Osteocyte (in vitro differentiated cells): ENCODE measurements around the gene TASL. TPM values are rescaled to one million over a fixed set of nuclear protein-coding genes. Genes with fewer than 3 reads are reported as not detected.

Experiments used
- DNase-seq: peaks from one replicate; pipeline ENCODE4 v3.0.0; 2021; ENCODE audit warnings: mixed read lengths; ENCODE audit not compliant: unreplicated experiment; ENCODE audit errors: extremely low spot score
- H3K27ac Mint-ChIP-seq: one replicate; pipeline ENCODE4 v1.8.0; 2021; ENCODE audit warnings: mild to moderate bottlenecking, mixed read lengths; ENCODE audit not compliant: unreplicated experiment
- H3K27me3 Mint-ChIP-seq: one replicate; pipeline ENCODE4 v1.8.0; 2021; ENCODE audit warnings: mixed read lengths; ENCODE audit not compliant: unreplicated experiment
- H3K36me3 Mint-ChIP-seq: one replicate; pipeline ENCODE4 v1.8.0; 2021; ENCODE audit warnings: mixed read lengths; ENCODE audit not compliant: unreplicated experiment
- H3K4me1 Mint-ChIP-seq: one replicate; pipeline ENCODE4 v1.8.0; 2021; ENCODE audit warnings: mixed read lengths; ENCODE audit not compliant: unreplicated experiment
- H3K4me3 Mint-ChIP-seq: one replicate; pipeline ENCODE4 v1.8.0; 2021; ENCODE audit warnings: mild to moderate bottlenecking, moderate library complexity, mixed read lengths; ENCODE audit not compliant: unreplicated experiment
- H3K9me3 Mint-ChIP-seq: one replicate; pipeline ENCODE4 v1.8.0; 2021; ENCODE audit warnings: mixed read lengths; ENCODE audit not compliant: unreplicated experiment
- total RNA-seq: library from RNA; stranded (reverse); gene quantifications from 2 replicates; pipeline ENCODE4 v1.2.1, GENCODE V29; 2021
- TF ChIP-seq, protein P1 (sequence below): fragments of 200-600 bp; sonication (generic); IDR thresholded peaks from 2 replicates; pipeline ENCODE4 v1.5.0; 2021; ENCODE audit warnings: antibody characterized with exemption, mild to moderate bottlenecking, moderate library complexity

Gene TASL
- total RNA-seq, 1 donor from 2014 or later: not detected

DNA sequence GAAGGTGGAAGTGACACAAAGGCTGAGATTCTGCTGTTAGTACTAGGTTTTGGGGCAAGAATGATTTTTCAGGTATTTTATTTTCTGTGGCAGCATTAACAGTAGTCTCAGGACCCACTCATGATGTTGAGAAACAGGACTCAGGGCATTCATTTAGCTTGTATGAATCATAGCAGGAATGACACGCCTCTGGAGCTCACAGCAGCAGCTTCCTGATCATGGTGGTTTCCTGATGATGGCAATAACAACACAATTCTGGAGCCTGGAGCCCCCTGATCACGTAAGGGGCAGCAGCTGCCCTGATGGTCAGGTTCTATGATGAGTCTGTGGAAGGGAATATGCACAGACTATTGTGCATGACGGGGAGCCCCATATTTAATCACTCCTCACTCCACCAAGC lies 47.0 kb downstream of the TASL start:
- Mint-ChIP-seq H3K27me3 (no peaks in the 10 kb centered on the region), H3K4me1 (no peaks in the 10 kb centered on the region), H3K4me3 (no peak overlapping the region), H3K27ac (no peak overlapping the region), H3K9me3 (peaks cover 8% of the 10 kb centered on the region), H3K36me3 (no peaks in the 10 kb centered on the region)
- DNase-seq: no peak
- TF ChIP-seq, protein P1, sequence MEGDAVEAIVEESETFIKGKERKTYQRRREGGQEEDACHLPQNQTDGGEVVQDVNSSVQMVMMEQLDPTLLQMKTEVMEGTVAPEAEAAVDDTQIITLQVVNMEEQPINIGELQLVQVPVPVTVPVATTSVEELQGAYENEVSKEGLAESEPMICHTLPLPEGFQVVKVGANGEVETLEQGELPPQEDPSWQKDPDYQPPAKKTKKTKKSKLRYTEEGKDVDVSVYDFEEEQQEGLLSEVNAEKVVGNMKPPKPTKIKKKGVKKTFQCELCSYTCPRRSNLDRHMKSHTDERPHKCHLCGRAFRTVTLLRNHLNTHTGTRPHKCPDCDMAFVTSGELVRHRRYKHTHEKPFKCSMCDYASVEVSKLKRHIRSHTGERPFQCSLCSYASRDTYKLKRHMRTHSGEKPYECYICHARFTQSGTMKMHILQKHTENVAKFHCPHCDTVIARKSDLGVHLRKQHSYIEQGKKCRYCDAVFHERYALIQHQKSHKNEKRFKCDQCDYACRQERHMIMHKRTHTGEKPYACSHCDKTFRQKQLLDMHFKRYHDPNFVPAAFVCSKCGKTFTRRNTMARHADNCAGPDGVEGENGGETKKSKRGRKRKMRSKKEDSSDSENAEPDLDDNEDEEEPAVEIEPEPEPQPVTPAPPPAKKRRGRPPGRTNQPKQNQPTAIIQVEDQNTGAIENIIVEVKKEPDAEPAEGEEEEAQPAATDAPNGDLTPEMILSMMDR: no peak

DNA sequence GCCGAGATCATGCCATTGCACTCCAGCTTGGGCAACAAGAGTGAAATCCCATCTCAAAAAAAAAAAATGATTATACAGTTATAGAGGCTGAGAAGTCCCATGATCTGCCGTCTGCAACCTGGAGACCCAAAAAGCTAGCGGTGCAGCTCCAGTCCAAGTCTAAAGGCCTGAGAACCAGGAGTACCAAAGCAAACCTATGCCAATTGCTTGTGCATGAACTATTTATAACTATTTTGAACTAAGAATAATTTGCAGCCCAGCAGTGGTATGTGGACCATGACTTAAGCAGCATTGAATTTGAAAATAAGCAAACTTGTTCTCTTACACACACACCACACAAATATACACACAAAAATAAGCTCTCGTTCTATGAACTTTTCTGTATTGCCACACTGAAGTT lies 51.8 kb downstream of the TASL start:
- H3K9me3 Mint-ChIP-seq: peaks cover 8% of the 10 kb centered on the region
- H3K4me3 Mint-ChIP-seq: no peak overlapping the region
- no peak overlapping the region for H3K27ac Mint-ChIP-seq
- TF ChIP-seq, protein P1: no peak
- DNase-seq: no peak
- H3K36me3 Mint-ChIP-seq: no peaks in the 10 kb centered on the region
- H3K4me1 Mint-ChIP-seq: peaks cover 15% of the 10 kb centered on the region
- H3K27me3 Mint-ChIP-seq: no peaks in the 10 kb centered on the region

DNA sequence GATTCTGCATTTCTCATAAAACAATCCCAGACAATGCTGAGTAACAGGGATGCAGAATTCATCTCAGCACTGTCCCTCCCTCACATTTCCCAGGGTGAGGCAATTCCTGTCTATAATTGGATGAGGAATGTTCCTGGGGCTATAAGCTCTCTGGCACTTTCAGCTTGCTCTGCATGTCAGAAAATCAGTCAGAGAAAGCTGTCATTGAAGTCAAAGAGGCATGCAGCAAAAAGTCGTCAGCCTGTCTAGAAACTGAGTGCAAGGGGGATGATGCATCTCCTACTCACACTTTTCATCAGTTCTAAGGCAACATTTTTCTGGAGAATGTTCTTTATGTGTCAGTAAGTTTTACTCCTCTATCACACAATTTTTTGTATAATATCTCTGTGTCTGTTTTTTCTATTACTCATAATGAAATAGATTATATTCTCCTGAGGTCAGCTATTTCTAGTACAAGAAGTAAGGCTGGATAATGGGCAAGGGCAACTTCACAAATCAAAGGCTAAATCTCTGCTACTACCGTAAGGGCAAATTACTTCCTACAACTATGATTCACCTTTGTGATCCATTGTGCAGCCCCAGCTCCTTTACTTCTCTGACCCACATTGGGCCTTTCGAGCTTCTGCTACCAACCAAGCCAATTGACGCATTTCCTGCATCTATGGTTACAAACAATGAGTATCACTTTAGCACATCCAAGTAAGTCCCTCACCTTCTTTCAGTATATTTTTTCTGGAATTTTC lies 56.0 kb downstream of the TASL start:
- Mint-ChIP-seq H3K4me1 (peaks cover 30% of the 10 kb centered on the region), H3K27me3 (no peaks in the 10 kb centered on the region), H3K36me3 (no peaks in the 10 kb centered on the region), H3K9me3 (no peaks in the 10 kb centered on the region), H3K27ac (peak overlapping the region; percentile 49), H3K4me3 (no peak overlapping the region)
- TF ChIP-seq, protein P1: no peak
- DNase-seq: no peak

DNA sequence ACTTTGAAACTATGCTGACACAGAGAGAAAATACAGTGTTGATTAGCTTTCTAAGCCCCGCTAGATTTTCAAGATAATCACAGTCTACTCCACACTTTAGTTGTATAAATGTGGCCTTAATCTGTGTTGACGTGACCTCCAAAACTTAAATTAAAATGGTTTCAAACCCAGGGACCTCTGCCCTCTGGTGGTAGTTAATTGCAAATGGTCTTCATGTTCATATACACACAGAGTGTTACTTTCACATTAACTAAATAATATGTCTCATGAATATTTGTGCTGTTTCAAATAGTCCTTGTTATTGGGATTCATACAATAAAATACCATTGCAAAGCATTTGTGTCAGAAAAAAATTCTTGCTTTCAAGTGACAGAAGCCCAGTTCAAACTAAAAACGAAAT lies 64.3 kb downstream of the TASL start:
- no peaks in the 10 kb centered on the region for H3K27me3 Mint-ChIP-seq
- H3K4me3 Mint-ChIP-seq: no peak overlapping the region
- TF ChIP-seq, protein P1: peak; percentile 54
- peaks cover 15% of the 10 kb centered on the region for H3K4me1 Mint-ChIP-seq
- H3K36me3 Mint-ChIP-seq: no peaks in the 10 kb centered on the region
- H3K27ac Mint-ChIP-seq: no peak overlapping the region
- no peaks in the 10 kb centered on the region for H3K9me3 Mint-ChIP-seq
- DNase-seq: no peak

Other genes with a start within 250 kb of the TASL start
- gene GK, start 75.7 kb upstream of the TASL start, total RNA-seq: 7.3 TPM in 2 replicates